ENCODE results near the gene MIER2.
"Not testable (repeated sequence)": the region's sequence is repeated elsewhere in the genome, so short reads cannot be mapped to it uniquely, and the experiment has no call there.

MIER2 gene

GRCh38 chr19:262125-262524, 82.5 kb downstream of the MIER2 start:
- DNase-seq (ENCODE audit: extremely low read depth in 1 of 2, low read depth in 1 of 2) = no peak

DNA sequence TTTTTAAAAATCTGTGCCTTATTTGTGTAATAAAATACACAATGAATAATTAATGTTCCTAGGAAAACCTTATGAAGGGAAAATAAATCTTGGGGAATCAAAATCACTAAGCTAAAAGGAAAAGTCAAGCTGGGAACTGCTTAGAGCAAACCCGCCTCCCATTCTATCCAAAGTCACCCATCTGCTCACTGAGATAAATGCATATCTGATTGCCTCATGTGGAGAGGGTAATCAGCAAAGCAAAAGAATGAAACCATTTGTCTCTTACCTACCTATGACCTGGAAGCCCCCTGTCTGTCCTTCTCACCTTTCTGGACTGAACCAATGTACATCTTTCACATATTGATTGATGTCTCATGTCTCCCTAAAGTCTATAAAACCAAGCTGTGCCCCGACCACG, 87.8 kb downstream of the MIER2 start:
- DNase-seq (ENCODE audit: extremely low read depth in 1 of 2, low read depth in 1 of 2) = not testable (repeated sequence)

Measured in activated CD8-positive, alpha-beta memory T cell treated with anti-CD3 and anti-CD28 coated beads for 1 hour (primary cell).